ENCODE data around the gene DNASE1L1. TPM values are rescaled to one million over a fixed set of nuclear protein-coding genes. Genes with fewer than 3 reads are reported as not detected.
A peak's percentile ranks its signal among the peaks of the same experiment; 100 is the strongest.

Gene DNASE1L1
- total RNA-seq, 1 donor from 2014 or later, result 56.3 TPM

DNA sequence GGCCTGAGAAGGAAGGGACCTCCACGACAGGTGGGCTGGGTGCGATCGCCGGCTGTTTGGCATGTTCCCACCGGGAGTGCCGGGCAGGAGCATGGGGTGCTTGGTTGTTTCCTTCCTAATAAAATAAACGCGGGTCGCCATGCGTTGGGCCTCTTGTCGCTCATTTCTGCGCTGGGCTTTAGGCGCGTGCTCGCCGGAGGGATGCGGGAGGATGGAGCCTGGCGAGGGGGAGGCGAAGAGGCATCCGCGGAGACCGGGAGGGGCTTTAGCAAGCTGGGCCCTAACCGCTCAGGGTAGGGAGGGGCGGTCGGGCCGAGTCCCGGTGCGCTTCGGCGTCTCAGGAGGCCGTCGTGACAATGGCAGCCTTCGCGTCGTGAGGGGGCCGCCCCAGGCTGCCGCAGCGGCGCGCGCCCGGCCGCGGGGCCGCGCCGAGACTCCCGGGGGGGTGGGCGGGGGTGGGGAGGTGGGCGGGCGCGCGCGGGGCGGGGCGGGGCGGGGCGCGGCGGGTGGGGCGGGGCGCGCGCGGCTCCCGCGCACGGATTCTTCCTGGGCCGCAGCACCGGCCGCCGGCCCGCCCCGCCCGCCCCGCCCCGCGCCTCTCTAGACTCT, 27.4 kb upstream of the DNASE1L1 start:
- peak; percentile 24 for DNase-seq
- H3K4me1 ChIP-seq, result peaks cover 21% of the 10 kb centered on the region
- intact Hi-C loops (cut with micrococcal nuclease), result no loop called here
- peak overlapping the region; percentile 94 for H3K27ac ChIP-seq (replicated peaks)
- peak overlapping the region; percentile 86 for H3K4me3 ChIP-seq
- H3K36me3 ChIP-seq, result peaks cover 38% of the 10 kb centered on the region
- no peaks in the 10 kb centered on the region for H3K27me3 ChIP-seq (ENCODE audit: low read depth)
- TF ChIP-seq, protein P1, sequence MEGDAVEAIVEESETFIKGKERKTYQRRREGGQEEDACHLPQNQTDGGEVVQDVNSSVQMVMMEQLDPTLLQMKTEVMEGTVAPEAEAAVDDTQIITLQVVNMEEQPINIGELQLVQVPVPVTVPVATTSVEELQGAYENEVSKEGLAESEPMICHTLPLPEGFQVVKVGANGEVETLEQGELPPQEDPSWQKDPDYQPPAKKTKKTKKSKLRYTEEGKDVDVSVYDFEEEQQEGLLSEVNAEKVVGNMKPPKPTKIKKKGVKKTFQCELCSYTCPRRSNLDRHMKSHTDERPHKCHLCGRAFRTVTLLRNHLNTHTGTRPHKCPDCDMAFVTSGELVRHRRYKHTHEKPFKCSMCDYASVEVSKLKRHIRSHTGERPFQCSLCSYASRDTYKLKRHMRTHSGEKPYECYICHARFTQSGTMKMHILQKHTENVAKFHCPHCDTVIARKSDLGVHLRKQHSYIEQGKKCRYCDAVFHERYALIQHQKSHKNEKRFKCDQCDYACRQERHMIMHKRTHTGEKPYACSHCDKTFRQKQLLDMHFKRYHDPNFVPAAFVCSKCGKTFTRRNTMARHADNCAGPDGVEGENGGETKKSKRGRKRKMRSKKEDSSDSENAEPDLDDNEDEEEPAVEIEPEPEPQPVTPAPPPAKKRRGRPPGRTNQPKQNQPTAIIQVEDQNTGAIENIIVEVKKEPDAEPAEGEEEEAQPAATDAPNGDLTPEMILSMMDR (IDR thresholded peaks at IDR 0.05; ENCODE audit: borderline replicate concordance), result no peak
- H3K9me3 ChIP-seq (replicated peaks), result no peaks in the 10 kb centered on the region

DNA sequence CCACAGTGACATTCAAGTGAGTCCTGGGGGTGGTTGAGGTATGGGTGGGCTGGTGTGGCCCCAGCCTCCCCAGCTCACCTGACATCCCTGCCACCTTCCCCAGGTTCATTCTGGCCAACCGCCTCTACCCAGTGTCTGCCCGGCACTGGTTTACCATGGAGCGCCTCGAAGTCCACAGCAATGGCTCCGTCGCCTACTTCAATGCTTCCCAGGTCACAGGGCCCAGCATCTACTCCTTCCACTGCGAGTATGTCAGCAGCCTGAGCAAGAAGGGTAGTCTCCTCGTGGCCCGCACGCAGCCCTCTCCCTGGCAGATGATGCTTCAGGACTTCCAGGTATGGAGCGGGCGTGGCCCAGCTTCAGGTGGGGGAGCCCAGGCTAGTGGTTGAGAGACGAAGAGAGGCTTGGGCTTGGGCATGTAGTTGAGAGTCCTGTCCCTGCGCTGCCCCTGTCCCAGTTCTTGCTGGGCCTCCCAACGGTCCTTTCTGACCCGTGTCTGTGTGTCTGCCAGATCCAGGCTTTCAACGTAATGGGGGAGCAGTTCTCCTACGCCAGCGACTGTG, 26.2 kb upstream of the DNASE1L1 start:
- H3K9me3 ChIP-seq (replicated peaks), result no peaks in the 10 kb centered on the region
- peaks cover 28% of the 10 kb centered on the region for H3K36me3 ChIP-seq

DNA sequence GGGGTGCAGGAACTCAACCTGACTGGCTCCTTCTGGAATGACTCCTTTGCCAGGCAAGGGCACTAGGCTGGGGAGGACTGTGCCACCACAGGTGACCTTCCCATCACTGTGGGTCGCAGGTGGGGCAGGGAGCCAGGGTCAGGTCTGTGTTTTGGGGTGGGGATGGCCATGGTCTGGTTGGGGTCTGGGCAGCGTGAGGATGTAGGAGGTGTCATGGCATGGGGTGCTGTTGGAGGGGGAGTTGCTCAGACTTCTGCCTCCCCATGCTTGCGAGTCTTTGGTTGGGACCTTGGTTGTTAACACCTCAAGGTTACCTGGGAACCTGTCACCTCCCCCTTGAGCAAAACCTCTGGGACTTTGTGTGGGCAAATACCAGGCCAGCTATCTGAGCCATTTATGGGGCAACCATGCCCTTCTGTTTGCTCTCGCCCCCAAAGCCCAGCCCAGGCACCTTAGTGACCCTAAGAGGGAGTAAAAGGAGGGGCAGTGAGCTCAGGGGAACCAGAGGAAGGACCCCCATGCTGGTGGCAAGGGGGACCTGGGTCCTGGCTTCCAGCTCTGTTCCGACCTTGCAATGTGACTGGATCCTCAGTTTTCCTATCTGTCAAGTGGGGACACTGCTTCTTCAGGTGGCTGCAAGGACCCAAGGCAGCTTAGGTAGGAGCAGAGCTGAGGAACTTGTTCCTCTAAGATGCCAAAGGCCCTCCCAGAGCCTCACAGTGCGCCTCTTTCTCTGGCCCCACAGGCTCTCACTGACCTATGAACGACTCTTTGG, 25.5 kb upstream of the DNASE1L1 start:
- no peak overlapping the region for H3K27ac ChIP-seq (replicated peaks)
- TF ChIP-seq, protein P1 (IDR thresholded peaks at IDR 0.05; ENCODE audit: borderline replicate concordance), result no peak
- H3K4me3 ChIP-seq, result no peak overlapping the region
- H3K36me3 ChIP-seq, result peaks cover 25% of the 10 kb centered on the region
- H3K27me3 ChIP-seq (ENCODE audit: low read depth), result no peaks in the 10 kb centered on the region
- H3K4me1 ChIP-seq, result peaks cover 36% of the 10 kb centered on the region
- no peak for DNase-seq
- H3K9me3 ChIP-seq (replicated peaks), result no peaks in the 10 kb centered on the region
- intact Hi-C loops (cut with micrococcal nuclease), result no loop called here

More for the DNA sequence above, 26.2 kb upstream of the DNASE1L1 start:
- H3K27me3 ChIP-seq (ENCODE audit: low read depth), result no peaks in the 10 kb centered on the region
- H3K4me3 ChIP-seq, result no peak overlapping the region
- DNase-seq, result no peak
- TF ChIP-seq, protein P1 (IDR thresholded peaks at IDR 0.05; ENCODE audit: borderline replicate concordance), result no peak
- intact Hi-C loops (cut with micrococcal nuclease), result no loop called here
- H3K4me1 ChIP-seq, result peaks cover 29% of the 10 kb centered on the region
- H3K27ac ChIP-seq (replicated peaks), result no peak overlapping the region

DNA sequence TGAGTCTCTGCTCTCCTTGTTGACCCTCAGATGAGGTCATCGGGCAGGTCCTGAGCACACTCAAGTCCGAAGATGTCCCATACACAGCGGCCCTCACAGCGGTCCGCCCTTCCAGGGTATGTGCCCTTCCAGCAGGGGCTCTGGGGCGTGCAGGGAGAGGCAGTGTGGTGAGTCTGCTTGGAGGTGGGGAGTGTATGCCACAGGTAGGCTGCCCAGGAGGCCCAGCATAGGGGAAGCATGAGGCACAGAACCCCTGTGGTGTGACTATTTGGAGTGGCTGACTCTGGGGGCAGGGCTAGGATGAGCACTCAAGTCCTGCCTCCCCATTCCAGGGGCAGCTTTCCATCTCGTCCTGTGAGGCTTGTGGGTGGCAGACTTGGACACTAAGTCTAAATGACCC, 24.6 kb upstream of the DNASE1L1 start:
- Histone ChIP-seq H3K4me3 (no peak overlapping the region), H3K27me3 (ENCODE audit: low read depth) (no peaks in the 10 kb centered on the region), H3K36me3 (peaks cover 25% of the 10 kb centered on the region), H3K4me1 (peaks cover 40% of the 10 kb centered on the region), H3K27ac (replicated peaks) (no peak overlapping the region), H3K9me3 (replicated peaks) (no peaks in the 10 kb centered on the region)
- no peak for DNase-seq
- TF ChIP-seq, protein P1 (IDR thresholded peaks at IDR 0.05; ENCODE audit: borderline replicate concordance), result no peak
- intact Hi-C loops (cut with micrococcal nuclease), result no loop called here

DNA sequence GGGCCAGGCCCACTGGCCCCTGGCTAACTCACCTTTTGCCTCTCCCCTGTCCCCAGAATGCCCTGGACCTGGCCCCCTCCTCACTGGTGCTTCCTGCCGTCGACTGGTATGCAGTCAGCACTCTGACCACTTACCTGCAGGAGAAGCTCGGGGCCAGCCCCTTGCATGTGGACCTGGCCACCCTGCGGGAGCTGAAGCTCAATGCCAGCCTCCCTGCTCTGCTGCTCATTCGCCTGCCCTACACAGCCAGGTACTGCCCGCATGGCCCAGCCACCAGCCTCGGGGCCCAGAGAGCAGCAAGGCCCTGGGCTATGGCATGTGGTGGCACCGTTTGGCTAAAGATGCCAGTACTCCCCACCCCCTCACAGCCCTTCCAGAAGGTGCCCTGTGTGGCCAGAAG, 23.2 kb upstream of the DNASE1L1 start:
- intact Hi-C loops (cut with micrococcal nuclease), result no loop called here
- TF ChIP-seq, protein P1 (IDR thresholded peaks at IDR 0.05; ENCODE audit: borderline replicate concordance), result no peak
- no peak for DNase-seq

More for the DNA sequence above, 23.2 kb upstream of the DNASE1L1 start:
- peaks cover 25% of the 10 kb centered on the region for H3K36me3 ChIP-seq
- no peak overlapping the region for H3K27ac ChIP-seq (replicated peaks)
- H3K4me1 ChIP-seq, result peaks cover 36% of the 10 kb centered on the region
- no peak overlapping the region for H3K4me3 ChIP-seq
- H3K27me3 ChIP-seq (ENCODE audit: low read depth), result no peaks in the 10 kb centered on the region
- no peaks in the 10 kb centered on the region for H3K9me3 ChIP-seq (replicated peaks)
